HG02840 (cell line): ENCODE measurements around the gene ASAH2.

Experiments used
- ATAC-seq: cut with Tn5 transposase; IDR thresholded peaks from one replicate; pipeline ENCODE4 v1.9.1; 2021; ENCODE audit warnings: mild to moderate bottlenecking, moderate library complexity, moderate number of reproducible peaks; ENCODE audit not compliant: unreplicated experiment, low FRiP score

The ASAH2 gene

DNA sequence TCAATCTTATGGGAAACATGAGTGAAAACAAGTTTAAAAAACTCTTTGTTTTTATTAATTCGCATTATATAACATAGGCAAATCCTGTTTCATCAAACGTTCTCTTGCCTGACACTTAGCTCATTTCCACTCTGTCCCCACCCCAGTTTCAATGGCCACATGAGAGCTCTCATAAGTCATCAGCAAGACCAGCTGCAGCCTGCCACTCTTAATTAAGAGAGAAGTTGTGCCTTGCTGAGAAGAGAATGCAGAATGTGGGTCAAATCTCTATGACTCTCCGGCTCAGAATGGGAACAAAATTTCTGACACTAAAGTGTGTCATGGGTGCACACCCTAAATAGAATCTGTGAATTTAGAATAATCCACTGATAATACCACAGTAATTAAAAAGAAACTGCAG, 39.6 kb downstream of the ASAH2 start:
- no peak for ATAC-seq

DNA sequence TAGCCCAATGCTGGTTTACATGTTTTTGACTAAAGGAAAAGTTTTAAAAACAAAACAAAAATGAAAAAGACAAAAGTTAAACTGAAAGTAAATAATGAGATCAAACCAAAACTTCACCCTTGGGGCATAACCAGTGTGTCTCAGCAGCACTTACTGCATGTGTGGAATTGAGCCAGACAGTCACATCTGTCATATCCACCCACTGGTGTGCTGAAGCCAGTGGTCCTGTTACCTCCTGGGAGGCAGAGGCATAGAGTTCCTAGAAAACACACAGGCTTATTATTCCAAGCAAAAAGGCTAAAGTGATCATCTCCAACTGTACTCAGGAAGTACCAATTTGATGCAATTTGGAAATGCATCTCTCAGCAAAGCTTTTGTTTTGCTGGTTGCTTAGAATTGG, 40.4 kb downstream of the ASAH2 start:
- no peak for ATAC-seq
